Kidney tubule cell (primary cell): ENCODE data around the gene CD96.

Source experiments
- DNase-seq: peaks from one replicate; pipeline ENCODE4 v3.0.0-alpha.2; 2018; ENCODE audit warnings: low spot score

Gene CD96

GRCh38 chr3:111594205-111594604 lies 52.2 kb downstream of the CD96 start:
- peak; percentile 95 for DNase-seq

- no peak for DNase-seq
These were observed 52.8 kb downstream of the CD96 start for GRCh38 chr3:111594781-111595180.

DNA sequence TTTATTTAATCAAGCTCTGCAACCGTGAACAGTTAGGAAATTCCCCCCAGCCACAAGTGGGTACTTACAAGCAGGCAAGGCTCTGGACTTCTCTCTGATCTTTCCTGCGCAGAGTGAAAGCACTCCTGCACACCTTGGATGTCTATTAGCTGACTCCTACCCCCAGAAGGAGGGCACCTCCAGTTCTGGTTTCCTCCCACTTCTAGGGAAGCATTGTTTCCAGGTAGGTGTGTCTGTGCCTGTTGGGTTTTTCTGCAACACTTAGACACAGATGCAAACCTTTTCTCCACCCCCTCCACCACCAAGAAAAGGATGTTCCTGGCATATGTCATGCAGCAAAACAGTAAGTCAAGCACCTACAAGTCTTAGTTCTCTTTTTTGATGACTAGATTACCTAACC lies 53.2 kb downstream of the CD96 start, which contains the start of gene ZBED2:
TSS of gene ZBED2 (minus strand) at position 115 of the 400 bp plus-strand sequence. CDS start 1,145 bp downstream, outside the sequence.
- DNase-seq: peak; percentile 72

DNA sequence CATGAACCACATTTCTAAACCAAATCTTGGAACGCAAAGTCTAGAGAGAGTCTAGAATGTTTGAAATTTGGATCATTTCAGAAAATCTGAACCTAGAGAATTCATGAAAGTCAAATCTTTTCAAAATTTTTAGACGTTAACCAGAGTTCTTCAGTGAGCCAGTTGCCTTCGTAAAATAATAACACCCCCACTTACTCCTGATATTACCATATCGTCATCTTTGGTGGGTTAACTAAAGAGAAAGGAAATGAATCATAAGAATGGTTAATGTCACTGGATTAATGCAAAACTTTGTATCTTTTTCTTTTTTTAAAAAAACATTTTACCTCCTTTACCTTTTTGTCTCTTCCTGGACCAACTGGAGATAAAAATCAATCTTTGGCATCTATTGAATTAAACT lies 54.3 kb downstream of the CD96 start:
- no peak for DNase-seq

DNA sequence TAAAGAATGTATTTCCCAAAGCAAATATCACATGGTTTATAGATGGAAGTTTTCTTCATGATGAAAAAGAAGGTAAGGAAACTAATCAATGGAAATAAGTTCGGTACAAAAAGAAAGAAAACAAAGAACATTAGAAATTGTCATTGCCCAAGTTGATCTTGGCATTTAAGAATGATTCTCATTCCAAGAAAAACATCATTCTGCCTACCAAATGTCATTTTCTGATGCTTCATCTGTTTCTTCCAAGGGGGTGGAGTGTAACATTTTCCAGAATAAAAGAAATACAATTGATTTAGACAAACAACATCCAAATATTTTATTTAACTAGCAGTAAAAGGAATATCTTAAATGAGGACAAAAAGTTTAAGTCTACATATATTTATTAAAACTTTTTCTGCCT lies 56.1 kb downstream of the CD96 start:
- DNase-seq: no peak

DNA sequence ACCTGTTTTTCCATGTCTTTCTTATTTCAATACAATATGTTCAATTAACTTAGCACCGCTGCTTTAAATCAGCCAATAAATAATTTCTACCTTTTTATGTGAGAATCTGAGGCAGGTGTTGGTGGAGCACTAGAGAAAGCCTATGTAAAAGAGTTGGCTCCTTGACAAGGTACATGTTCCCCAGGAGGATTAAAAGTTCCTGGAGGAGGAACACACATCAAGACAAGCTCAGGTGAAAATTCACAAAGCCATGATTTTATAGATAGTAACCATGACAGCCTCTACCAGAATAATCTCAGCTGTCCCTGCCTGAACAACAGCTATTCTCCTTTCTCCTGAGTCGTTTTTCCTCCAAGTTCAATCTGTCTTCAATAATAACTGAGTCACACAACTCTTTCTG lies 56.6 kb downstream of the CD96 start:
- DNase-seq: no peak

DNA sequence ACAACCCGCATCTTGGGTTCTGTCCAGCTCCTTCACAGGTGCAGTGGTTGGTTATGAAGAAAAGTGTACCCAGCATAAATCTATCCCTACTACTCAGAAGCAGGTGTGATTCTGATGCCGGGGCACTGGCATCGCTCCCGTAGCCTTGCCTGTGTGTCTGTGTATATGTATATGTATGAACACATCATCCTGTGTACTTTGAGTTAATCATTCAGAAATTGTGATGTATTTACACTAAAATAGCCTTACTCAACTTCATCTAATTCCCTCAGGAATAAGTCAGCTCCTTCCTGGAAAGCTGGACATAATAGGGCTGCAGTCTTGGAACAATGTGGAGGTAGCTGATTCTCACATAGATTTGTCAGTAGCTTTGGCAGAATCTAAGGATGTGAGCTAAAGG lies 59.8 kb downstream of the CD96 start:
- DNase-seq: peak; percentile 51

- no peak for DNase-seq
These were observed 61.7 kb downstream of the CD96 start for GRCh38 chr3:111603679-111604078.

- DNase-seq: no peak
These were observed 62.1 kb downstream of the CD96 start for GRCh38 chr3:111604119-111604518.

GRCh38 chr3:111605018-111605417 lies 63.0 kb downstream of the CD96 start:
- peak; percentile 42 for DNase-seq

GRCh38 chr3:111605493-111605892 lies 63.5 kb downstream of the CD96 start:
- DNase-seq: no peak

- no peak for DNase-seq
These were observed 65.4 kb downstream of the CD96 start for GRCh38 chr3:111607240-111607920.

DNA sequence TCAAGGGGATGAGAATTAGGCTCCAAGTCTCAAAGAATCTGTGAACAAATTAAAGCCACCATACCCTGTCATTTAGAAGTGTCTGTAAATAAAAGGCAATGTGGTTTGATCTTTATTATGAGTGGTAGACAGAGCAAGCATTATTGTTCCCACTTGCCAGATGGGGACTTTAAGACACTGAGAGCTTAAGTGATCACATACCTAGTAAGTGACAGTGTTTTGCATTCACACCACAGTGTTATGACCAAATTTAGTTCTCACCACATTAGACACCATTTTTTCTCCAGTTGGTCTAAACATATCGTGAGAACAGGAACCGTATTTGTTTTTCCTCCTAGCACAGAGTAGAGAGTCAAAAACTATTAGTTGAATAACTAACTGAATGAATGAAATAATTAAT lies 66.4 kb downstream of the CD96 start:
- DNase-seq: no peak

DNA sequence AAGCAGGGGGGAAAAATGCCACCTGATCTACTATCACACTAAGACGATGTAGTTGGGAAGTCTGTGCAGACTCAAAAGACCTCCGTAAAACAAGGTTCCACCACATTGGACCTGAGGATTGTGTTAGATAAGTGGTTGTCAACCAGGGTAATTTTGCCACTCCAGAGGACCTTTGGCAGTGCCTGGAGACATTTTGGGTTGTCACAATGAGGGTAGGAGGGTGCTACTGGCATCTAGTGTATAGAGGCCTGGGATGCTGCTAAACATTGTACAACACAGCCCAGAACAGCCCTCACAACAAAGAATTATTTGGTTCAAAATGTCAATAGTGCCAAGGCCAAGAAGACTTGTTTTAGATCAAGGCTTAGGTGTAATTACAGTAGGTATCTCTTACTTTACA lies 67.7 kb downstream of the CD96 start:
- no peak for DNase-seq

GRCh38 chr3:111610189-111610588 lies 68.2 kb downstream of the CD96 start:
- DNase-seq: no peak

- DNase-seq: no peak
These were observed 68.6 kb downstream of the CD96 start for GRCh38 chr3:111610612-111611054.

- DNase-seq: no peak
These were observed 71.3 kb downstream of the CD96 start for GRCh38 chr3:111613294-111613693.

DNA sequence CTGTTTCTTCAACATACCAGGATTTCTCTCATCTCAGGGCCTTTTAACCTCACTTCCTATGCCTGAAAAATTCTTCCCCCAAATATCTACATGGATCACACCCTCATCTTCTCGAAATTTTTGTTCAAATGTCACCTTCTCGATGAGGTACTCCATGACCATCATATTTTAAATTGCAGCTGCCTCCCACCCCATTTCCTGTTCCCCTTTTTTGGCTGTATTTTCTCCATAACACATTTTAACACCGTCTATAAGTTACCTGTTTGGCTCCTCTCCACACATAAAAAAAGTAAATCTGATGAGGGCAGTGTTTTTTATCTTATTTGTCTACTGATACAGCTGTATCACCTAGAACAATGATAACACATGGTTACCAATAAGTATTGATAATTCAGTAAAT lies 73.9 kb downstream of the CD96 start:
- DNase-seq: no peak

DNA sequence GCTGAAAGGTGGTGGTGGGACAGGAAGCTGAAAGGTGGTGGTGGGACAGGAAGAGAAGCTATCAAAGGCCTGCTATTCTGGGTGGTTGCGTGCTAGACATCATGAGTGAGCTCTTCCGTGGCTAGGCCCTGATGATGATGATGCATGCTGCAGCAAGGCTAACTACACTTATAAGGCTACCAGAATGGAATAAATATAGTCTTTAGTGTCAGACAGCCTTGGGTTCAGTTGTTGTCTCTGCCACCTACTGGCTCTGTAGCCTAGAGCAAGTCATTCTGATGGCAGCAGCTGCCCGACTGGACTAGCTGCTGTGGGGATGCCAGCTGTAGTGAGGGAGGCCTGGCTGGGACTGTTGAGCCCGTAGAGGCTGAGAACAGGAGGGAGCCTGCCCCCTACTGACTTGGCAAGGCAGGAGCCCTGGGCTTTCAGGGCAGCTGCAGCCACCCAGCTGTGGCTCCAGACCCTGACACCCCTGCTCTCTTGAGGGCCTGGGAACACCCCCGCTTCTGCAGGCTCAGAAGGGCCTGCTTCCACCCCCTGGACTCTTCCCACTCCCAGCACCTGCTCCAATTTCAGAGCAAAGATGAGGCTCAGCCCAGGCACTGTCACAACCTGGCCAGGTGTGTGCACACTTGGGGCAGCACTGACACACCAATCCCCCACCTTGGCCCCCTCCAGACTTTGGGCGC lies 74.6 kb downstream of the CD96 start:
- DNase-seq: peak; percentile 60

- no peak for DNase-seq
These were observed 75.4 kb downstream of the CD96 start for GRCh38 chr3:111617406-111617805.

DNA sequence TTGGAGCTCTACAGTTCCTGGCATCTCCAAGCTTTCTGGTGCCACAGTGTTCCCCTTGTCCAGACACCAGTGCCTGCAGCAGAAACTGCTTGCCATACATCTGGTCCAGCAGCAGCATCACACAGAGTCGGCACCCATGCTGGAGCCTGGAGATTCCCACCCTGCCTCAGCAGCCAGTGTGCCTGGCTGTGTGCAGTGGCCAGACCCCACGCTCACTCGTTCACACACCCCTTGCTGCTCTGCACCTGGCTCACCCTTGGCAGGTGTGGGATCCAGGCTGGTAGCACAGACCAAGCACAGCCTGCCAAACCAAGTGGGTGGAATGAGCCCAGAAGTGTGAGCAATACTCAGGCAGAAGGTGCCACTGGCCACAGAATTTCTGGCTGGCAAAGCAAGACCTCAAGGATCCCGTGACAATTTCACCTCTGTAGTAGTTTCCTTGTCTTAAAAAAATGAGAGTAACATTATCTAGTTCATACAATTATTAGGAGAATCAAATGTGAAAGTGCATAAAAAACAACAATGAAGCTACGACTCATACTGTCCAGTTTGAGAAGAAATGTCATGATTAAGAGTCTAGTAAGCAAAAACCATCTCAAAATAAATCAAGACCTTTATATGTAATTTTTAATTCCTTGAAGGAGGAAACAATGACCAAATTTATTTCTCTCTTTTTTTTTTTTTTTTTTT lies 76.1 kb downstream of the CD96 start:
- peak; percentile 28 for DNase-seq

DNA sequence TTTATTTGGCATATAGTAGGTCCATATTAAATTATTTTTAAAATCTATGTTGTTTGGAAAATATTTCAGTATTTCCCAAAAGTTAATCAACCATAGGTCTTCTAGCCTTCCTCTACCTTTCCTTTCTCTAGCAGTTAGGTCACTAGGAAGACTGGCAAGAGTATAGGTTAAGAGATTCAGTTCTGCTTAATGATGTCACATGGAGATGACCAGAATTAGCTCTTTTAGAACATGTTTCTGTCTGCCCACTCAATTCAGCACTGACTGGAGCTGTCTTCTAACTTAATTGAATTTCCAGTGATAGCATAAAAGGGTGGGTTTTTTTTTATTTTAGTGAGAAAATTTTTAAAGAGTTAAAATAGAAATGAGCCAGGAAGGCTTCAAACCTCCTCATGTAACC lies 76.9 kb downstream of the CD96 start:
- DNase-seq: no peak

DNA sequence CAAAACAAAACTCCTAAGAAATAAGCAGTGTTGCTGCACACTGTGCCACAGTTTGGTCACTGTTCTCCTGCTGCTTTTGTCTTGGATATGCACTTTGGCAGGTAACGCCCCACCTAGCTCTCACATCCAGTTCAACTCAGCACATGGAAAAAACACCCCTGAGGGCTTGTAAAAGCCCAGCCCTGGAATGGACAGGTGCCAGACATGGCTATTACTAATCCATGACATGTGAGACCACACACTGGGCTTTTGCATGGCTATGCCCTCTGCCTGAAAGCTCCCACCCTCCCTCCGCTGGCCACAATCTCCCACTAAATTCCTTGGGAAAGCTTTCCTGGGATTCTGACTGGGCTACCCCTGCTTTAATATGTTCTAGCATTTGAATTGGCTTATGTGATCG lies 77.8 kb downstream of the CD96 start:
- peak; percentile 52 for DNase-seq
